ENCODE measurements around the gene AMN1. TPM values are rescaled to one million over a fixed set of nuclear protein-coding genes. Genes with fewer than 3 reads are reported as not detected.
"Not testable (repeated sequence)": the region's sequence is repeated elsewhere in the genome, so short reads cannot be mapped to it uniquely, and the experiment has no call there.

AMN1 gene
- total RNA-seq, 1 donor: 5.1 TPM

GRCh38 chr12:31733549-31734432 lies 5.0 kb upstream of the AMN1 start:
- DNase-seq (ENCODE audit: low read depth in 2 of 3, low spot score in 2 of 3): not testable (repeated sequence)

- DNase-seq (ENCODE audit: low read depth in 2 of 3, low spot score in 2 of 3): peak in 1 of 3 donors; percentile 43
These were observed 4.2 kb upstream of the AMN1 start for GRCh38 chr12:31732926-31733548.

- DNase-seq (ENCODE audit: low read depth in 2 of 3, low spot score in 2 of 3): not testable (repeated sequence)
These were observed 2.4 kb upstream of the AMN1 start for GRCh38 chr12:31731203-31731602.

- DNase-seq (ENCODE audit: low read depth in 2 of 3, low spot score in 2 of 3): peak in 1 of 3 donors; percentile 6
These were observed 884 bp upstream of the AMN1 start for GRCh38 chr12:31729705-31730104.

- DNase-seq (ENCODE audit: low read depth in 2 of 3, low spot score in 2 of 3): no peak
These were observed 418 bp downstream of the AMN1 start for GRCh38 chr12:31728289-31728916.

DNA sequence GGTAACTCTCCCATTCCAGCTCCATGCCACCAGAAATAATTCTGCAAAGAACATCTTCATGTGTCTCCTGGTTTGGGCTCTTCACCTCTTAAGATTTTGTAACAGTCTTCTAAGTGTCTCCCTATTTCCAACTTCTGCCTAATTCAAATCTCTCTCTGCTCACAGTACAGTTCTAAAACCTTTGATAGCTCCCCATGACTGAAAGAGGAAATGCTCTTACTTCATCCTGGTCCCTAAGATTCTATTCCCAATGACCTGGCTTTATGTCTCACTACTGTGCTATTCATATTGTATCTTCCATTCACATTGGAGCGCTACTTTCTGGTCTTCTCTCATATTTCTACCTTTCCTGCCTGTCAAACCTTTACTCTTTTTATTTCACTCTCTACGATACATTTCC lies 1.6 kb downstream of the AMN1 start:
- no peak for DNase-seq (ENCODE audit: low read depth in 2 of 3, low spot score in 2 of 3)

DNA sequence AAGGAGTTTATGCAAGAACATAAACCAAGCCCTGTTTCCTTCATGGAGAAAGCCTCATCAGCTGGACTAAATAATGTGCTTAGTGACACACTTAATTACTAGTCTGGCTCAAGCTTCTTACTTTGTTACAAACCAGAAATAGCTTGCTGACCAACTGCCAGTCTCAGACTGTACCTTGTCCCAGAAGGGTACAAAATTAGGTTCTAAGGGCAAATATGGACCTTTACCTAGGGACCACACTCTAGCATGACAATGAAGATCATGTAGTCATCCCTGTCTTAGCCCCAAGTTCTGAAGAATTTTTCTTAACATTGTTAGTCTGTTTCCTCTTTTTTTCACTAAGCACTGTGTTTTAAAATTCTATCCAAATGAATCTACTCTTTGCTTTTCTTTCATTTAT lies 2.2 kb downstream of the AMN1 start:
- no peak for DNase-seq (ENCODE audit: low read depth in 2 of 3, low spot score in 2 of 3)

GRCh38 chr12:31724557-31724956 lies 4.3 kb downstream of the AMN1 start:
- DNase-seq (ENCODE audit: low read depth in 2 of 3, low spot score in 2 of 3): no peak

DNA sequence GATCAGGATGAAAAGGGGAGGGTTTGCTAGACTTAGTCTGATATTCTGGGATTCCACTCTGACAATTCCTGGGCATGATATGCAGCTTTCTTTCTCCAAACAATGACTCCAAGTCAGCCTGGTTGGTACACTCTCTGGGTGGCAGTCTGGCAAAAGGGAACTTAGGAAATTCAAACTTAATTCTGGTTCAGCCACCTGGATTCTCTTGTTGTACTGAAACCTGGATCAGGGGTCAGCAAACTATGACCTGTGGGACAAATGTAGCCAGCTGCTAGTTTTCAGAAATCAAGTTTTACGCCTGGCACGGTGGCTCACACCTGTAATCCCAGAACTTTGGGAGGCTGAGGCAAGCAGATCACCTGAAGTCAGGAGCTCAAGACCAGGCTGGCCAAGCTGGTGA lies 6.2 kb downstream of the AMN1 start:
- DNase-seq (ENCODE audit: low read depth in 2 of 3, low spot score in 2 of 3): no peak

DNA sequence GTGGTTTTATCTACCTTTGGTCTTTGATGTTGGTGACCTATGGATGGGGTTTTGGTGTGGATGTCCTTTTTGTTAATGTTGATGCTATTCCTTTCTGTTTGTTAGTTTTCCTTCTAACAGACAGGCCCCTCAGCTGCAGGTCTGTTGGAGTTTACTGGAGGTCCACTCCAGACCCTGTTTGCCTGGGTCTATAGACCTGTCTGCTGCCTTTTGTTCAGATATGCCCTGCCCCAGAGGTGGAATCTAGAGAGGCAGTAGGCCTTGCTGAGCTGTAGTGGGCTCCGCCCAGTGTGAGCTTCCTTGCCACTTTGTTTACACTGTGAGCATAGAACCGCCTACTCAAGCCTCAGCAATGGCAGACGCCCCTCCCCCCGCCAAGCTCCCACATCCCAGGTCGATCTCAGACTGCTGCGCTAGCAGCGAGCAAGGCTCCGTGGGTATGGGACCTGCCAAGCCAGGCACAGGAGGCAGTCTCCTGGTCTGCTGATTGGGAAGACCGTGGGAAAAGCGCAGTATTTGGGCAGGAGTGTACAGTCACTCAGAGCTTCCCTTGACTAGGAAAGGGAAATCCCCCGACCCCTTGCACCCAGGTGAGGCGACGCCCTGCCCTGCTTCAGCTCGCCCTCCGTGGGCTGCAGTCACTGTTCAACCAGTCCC lies 10.2 kb downstream of the AMN1 start:
- DNase-seq (ENCODE audit: low read depth in 2 of 3, low spot score in 2 of 3): not testable (repeated sequence)

DNA sequence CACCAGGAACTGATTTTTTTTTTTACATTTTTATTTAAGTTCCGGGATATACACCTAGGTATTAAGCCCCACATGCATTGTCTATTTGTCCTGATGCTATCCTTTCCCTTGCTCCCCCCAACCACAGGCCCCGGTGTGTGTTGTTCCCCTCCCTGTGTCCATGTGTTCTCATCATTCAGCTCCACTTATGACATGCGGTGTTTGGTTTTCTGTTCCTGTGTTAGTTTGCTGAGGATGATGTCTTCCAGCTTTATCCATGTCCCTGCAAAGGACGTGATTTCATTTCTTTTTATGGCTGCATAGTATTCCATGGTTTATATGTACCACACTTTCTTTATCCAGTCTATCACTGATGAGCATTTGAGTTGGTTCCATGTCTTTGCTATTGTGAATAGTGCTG lies 11.8 kb downstream of the AMN1 start:
- DNase-seq (ENCODE audit: low read depth in 2 of 3, low spot score in 2 of 3): not testable (repeated sequence)

DNA sequence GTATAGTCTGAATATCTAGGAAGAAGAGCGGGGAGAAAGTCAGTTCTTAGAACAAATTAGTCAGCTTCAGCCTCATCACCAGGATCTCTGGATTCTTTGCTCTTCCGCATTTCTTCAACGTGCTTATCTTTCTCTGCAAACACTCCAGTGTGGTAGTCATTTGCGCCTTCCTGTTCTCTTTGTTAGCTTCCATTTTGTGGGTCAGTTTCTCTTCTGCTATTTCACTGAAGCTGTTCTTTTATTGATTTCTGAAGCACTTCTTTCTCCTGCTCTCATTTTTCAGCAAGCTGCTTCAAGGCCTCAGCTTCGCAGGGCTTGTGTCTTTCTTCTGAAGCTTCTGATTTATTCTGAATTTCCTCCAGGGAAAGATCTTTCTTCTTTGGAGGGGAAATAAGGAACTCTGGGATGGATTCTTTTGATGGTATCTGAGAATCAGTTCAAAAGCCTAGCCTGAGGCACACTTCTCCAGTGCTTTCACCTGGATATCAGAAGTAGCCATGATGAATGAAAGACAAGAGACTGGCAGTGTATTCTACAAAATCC lies 13.5 kb downstream of the AMN1 start:
- peak in 2 of 3 donors; percentile 66 to 94 for DNase-seq (ENCODE audit: low read depth in 2 of 3, low spot score in 2 of 3)

GRCh38 chr12:31714406-31715271 lies 14.2 kb downstream of the AMN1 start:
- no peak for DNase-seq (ENCODE audit: low read depth in 2 of 3, low spot score in 2 of 3)

- DNase-seq (ENCODE audit: low read depth in 2 of 3, low spot score in 2 of 3): no peak
These were observed 15.9 kb downstream of the AMN1 start for GRCh38 chr12:31712877-31713276.

- no peak for DNase-seq (ENCODE audit: low read depth in 2 of 3, low spot score in 2 of 3)
These were observed 18.6 kb downstream of the AMN1 start for GRCh38 chr12:31710021-31710818.

GRCh38 chr12:31708118-31708517 lies 20.7 kb downstream of the AMN1 start:
- DNase-seq (ENCODE audit: low read depth in 2 of 3, low spot score in 2 of 3): not testable (repeated sequence)

GRCh38 chr12:31705621-31706020 lies 23.2 kb downstream of the AMN1 start:
- DNase-seq (ENCODE audit: low read depth in 2 of 3, low spot score in 2 of 3): no peak

DNA sequence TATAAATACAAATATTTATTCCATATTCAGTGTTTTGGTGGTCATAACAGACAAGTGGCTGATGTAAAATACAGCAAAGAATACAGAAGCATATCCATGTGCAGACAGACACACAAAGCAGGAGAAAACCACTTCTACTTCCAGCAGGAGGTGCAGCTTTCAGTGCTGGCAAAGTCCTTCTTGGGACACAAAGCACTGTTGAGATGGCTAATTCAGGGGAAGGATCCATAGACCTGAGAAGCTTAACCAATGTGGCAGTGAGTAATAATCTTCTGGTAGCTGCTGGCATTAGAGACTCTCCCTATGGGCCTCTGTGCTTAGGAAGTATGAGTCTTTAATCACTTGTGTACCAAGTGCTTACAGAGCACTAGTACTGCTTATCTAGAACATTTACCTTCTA lies 26.8 kb downstream of the AMN1 start:
- DNase-seq (ENCODE audit: low read depth in 2 of 3, low spot score in 2 of 3): peak in 1 of 3 donors; percentile 27

DNA sequence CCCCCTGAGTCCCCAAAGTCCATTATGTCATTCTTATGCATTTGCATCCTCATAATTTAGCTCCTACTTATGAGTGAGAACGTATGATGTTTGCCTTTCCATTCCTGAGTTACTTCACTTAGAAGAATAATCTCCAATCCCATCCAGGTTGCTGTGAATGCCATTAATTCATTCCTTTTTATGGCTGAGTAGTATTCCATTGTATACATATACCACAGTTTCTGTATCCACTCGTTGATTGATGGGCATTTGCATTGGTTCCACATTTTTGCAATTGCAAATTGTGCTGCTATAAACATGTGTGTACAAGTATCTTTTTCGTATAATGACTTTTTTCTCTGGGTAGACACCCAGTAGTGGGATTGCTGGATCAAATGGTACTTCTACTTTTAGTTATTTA lies 38.9 kb downstream of the AMN1 start:
- DNase-seq (ENCODE audit: low read depth in 2 of 3, low spot score in 2 of 3): not testable (repeated sequence)

All from hematopoietic multipotent progenitor cell (in vitro differentiated cells).